CD4-positive, CD25-positive, alpha-beta regulatory T cell (primary cell): ENCODE results near the gene RPS28. TPM values are rescaled to one million over a fixed set of nuclear protein-coding genes. Genes with fewer than 3 reads are reported as not detected.

Experiments
- ATAC-seq, 2 donors: fragments of 150-1000 bp; cut with Tn5 transposase; one replicate each; pipeline ENCODE4 v1.10.0; 2021; ENCODE audit warnings: low read depth in 2 of 2, moderate number of reproducible peaks in 2 of 2, moderate library complexity in 1 of 2
- DNase-seq, 3 donors: peaks; one replicate each; pipeline versions ENCODE4 v3.0.0 to v3.0.0-alpha.2; 2012 to 2022; ENCODE audit warnings: mixed read lengths in 1 of 3
- H3K27ac ChIP-seq: one replicate; pipeline ENCODE4 v1.7.0; 2013; ENCODE audit warnings: mild to moderate bottlenecking, low read length; ENCODE audit not compliant: insufficient read depth, poor library complexity, severe bottlenecking
- H3K27me3 ChIP-seq: one replicate; pipeline ENCODE4 v1.7.0; 2013; ENCODE audit warnings: low read length; ENCODE audit not compliant: control insufficient read depth, insufficient read depth
- H3K36me3 ChIP-seq: one replicate; pipeline ENCODE4 v1.7.0; 2013; ENCODE audit warnings: mild to moderate bottlenecking, low read length, moderate library complexity; ENCODE audit not compliant: control insufficient read depth, insufficient read depth
- H3K4me1 ChIP-seq: 2 replicates; pipeline ENCODE4 v1.7.0; 2013; ENCODE audit warnings: mild to moderate bottlenecking, low read length; ENCODE audit not compliant: insufficient read depth, control insufficient read depth, poor library complexity, severe bottlenecking
- H3K4me3 ChIP-seq: one replicate; pipeline ENCODE4 v1.7.0; 2013; ENCODE audit warnings: low read depth, mild to moderate bottlenecking, low read length, moderate library complexity
- H3K9me3 ChIP-seq, 2 experiments: 1 replicate in 1 of 2; 2 replicates in 1 of 2; pipeline ENCODE4 v1.7.0; 2013; ENCODE audit warnings: low read length in 2 of 2, mild to moderate bottlenecking in 1 of 2, moderate library complexity in 1 of 2; ENCODE audit not compliant: control insufficient read depth in 2 of 2
- H3K27ac Mint-ChIP-seq, 3 donors: one replicate each; pipeline ENCODE4 v1.8.0; 2020 to 2022; ENCODE audit warnings: mild to moderate bottlenecking in 3 of 3, mixed read lengths in 3 of 3, moderate library complexity in 2 of 3
- H3K27me3 Mint-ChIP-seq: one replicate; pipeline ENCODE4 v1.8.0; 2022; ENCODE audit warnings: mild to moderate bottlenecking, mixed read lengths
- H3K36me3 Mint-ChIP-seq: one replicate; pipeline ENCODE4 v1.8.0; 2020; ENCODE audit warnings: mixed read lengths
- H3K4me1 Mint-ChIP-seq, 4 donors: one replicate each; pipeline ENCODE4 v1.8.0; 2020 to 2022; ENCODE audit warnings: mixed read lengths in 4 of 4, mild to moderate bottlenecking in 1 of 4
- H3K4me3 Mint-ChIP-seq, 4 donors: one replicate each; pipeline ENCODE4 v1.8.0; 2020 to 2022; ENCODE audit warnings: mild to moderate bottlenecking in 4 of 4, mixed read lengths in 4 of 4, moderate library complexity in 3 of 4
- H3K9me3 Mint-ChIP-seq, 7 donors: one replicate each; pipeline ENCODE4 v1.8.0; 2020 to 2022; ENCODE audit warnings: mixed read lengths in 7 of 7, mild to moderate bottlenecking in 3 of 7, moderate library complexity in 2 of 7
- polyA plus RNA-seq, 4 donors: library from polyadenylated mRNA; unstranded; fragments of 300-500 nt; fragmentation: Illumina TruSeq; gene quantifications; one replicate each; pipeline ENCODE4 v1.2.3, GENCODE V29; 2021
- total RNA-seq: library from RNA; stranded (reverse); gene quantifications from one replicate; pipeline ENCODE4 v1.2.3, GENCODE V29; 2022

The RPS28 gene
- total and polyA plus RNA-seq, 5 donors from 2014 or later = 1,925 to 3,295 (median 2,410) TPM

DNA sequence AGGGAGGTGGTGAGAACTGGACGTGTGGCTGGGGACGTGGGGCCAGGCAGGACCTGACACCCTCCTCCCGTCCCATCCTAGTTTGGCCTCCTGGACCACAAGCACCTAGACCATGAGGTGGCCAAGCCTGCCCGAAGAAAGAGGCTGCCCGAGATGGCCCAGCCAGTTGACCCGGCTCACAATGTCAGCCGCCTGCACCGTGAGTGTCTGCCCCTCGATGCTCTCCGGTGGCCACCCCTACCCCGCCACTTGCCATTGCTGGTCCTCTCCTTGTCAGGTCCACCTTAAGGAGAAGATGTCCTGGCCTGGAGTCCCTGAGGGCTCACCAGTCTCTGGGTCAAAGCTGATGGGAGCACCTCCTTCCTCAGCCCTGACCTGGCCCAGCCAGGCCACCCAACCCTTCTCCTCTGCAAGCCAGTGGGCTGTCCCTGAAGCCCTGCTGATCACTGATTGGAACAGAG is 44.9 kb downstream of the RPS28 start:
- peaks cover 61% of the 10 kb centered on the region for H3K27me3 Mint-ChIP-seq
- peak overlapping the region in 1 of 4 donors; percentile 32 for H3K4me3 Mint-ChIP-seq
- ATAC-seq = no peak

DNA sequence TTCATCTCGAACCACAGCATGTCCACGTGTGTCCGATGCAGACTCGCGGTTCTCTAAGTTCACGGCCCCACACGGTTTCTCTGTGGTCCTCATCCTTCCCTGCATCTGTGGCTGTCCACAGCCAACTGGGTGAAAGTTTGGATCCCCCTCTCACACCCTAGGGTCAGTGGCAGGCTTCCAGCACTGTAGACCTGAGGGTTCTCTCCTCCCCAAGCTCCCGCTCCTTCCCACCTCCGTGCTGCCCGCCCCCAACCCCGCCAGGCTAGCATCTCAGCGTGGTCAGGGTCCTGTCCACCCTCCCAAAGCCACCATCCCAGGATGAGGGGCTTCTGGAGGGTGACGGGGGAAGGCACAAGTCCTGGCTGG is 45.6 kb downstream of the RPS28 start:
- H3K4me3 ChIP-seq = no peak overlapping the region
- peaks cover 0 to 1% (median 0%) of the 10 kb centered on the region in 7 donors for H3K9me3 Mint-ChIP-seq
- no peaks in the 10 kb centered on the region for H3K9me3 ChIP-seq
- no peak overlapping the region for H3K4me3 Mint-ChIP-seq
- no peaks in the 10 kb centered on the region for H3K36me3 Mint-ChIP-seq
- H3K27ac ChIP-seq = no peak overlapping the region
- peaks cover 0 to 14% (median 9%) of the 10 kb centered on the region in 4 donors for H3K4me1 Mint-ChIP-seq
- no peak overlapping the region for H3K27ac Mint-ChIP-seq
- peaks cover 56% of the 10 kb centered on the region for H3K27me3 Mint-ChIP-seq
- peaks cover 5% of the 10 kb centered on the region for H3K27me3 ChIP-seq
- ATAC-seq (no peak), DNase-seq (no peak)
- no peaks in the 10 kb centered on the region for H3K36me3 ChIP-seq
- H3K4me1 ChIP-seq = peaks cover 13% of the 10 kb centered on the region

More for the DNA sequence above, 44.9 kb downstream of the RPS28 start:
- Histone ChIP-seq H3K4me1 (peaks cover 13% of the 10 kb centered on the region), H3K27ac (no peak overlapping the region), H3K9me3 (no peaks in the 10 kb centered on the region), H3K36me3 (no peaks in the 10 kb centered on the region), H3K4me3 (no peak overlapping the region), H3K27me3 (peaks cover 5% of the 10 kb centered on the region)
- Mint-ChIP-seq H3K9me3 (peaks cover 0 to 1% (median 0%) of the 10 kb centered on the region in 7 donors), H3K27ac (no peak overlapping the region), H3K36me3 (no peaks in the 10 kb centered on the region), H3K4me1 (peaks cover 0 to 14% (median 9%) of the 10 kb centered on the region in 4 donors)
- DNase-seq = no peak

DNA sequence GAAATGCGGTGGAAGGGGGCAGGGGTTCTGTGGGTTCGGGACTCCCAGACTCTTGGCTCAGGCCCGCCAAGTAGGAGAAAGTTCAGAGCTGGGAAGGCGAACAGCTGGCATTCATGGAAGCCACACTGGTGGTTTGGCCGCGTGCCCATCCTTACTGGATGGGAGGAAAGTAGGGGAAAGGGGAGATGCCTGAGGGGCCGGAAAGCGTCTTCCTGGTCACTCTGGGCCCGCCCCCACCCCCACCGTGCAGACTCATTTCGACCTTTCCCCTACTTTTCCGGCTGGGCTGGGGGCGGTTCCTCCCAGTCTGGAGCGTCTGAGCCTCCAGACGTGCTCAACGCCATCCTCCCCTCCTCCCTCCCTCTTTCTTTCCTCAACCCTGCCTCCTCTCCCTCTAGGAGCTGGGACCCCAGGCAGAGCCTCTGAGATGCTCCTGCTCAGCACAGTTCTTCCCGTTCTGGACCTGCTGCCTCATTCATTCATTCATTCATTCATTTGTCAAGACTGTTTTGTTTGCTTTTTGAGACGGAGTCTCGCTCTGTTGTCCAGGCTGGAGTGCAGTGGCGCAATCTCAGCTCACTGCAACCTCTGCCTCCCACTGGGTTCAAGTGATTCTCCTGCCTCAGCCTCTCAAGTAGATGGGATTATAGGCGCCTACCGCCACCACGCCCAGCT is 46.2 kb downstream of the RPS28 start:
- no peak for ATAC-seq
- Mint-ChIP-seq H3K36me3 (no peaks in the 10 kb centered on the region), H3K9me3 (peaks cover 0 to 1% (median 0%) of the 10 kb centered on the region in 7 donors), H3K4me3 (peak overlapping the region in 1 of 4 donors; percentile 21), H3K27ac (no peak overlapping the region), H3K27me3 (peaks cover 50% of the 10 kb centered on the region), H3K4me1 (peaks cover 0 to 14% (median 9%) of the 10 kb centered on the region in 4 donors)
- DNase-seq = no peak
- no peaks in the 10 kb centered on the region for H3K36me3 ChIP-seq
- peaks cover 13% of the 10 kb centered on the region for H3K4me1 ChIP-seq
- H3K27me3 ChIP-seq = peaks cover 2% of the 10 kb centered on the region
- no peak overlapping the region for H3K27ac ChIP-seq
- no peaks in the 10 kb centered on the region for H3K9me3 ChIP-seq
- no peak overlapping the region for H3K4me3 ChIP-seq

DNA sequence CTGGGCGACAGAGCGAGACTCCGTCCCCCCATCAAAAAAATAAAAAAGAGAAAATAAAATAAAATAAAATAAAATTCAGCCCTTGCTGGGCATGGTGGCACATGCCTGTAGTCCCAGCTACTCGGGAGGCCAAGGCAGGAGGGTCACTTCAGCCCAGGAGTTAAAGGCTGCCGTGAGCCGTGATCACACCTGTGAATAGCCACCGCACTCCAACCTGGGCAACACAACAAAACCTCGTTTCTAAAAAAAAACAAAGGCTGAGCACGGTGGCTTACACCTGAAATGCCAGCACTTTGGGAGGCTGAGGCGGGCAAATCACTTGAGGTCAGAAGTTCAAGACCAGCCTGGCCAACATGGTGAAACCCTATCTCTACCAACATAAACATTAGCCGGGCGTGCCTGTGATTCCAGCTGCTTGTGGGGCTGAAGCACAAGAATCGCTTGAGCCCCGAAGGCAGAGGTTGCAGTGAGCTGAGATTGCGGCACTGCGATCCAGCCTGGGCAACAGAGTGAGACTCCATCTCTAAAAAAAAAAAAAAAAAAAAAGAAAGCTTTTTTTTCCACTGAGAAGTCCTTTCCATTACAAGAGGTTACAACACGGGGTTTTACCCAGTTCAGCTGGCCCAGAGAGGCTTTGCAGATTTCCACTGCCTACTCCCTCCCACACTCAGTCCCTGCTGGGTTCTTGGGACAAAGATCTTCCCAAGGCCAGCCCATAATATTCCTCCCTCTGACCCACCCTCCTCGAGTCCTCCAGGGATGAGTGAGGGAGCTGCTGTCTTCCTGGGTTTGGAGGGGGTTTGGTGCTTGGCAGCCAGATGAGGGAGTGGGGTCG is 49.1 kb downstream of the RPS28 start:
- Mint-ChIP-seq H3K9me3 (peaks cover 0 to 1% (median 0%) of the 10 kb centered on the region in 7 donors), H3K4me3 (no peak overlapping the region), H3K27me3 (peaks cover 27% of the 10 kb centered on the region), H3K36me3 (no peaks in the 10 kb centered on the region), H3K27ac (peak overlapping the region in 1 of 3 donors; percentile 77), H3K4me1 (peaks cover 0 to 5% (median 0%) of the 10 kb centered on the region in 4 donors)
- H3K4me3 ChIP-seq = no peak overlapping the region
- DNase-seq = no peak
- H3K36me3 ChIP-seq = no peaks in the 10 kb centered on the region
- peaks cover 2% of the 10 kb centered on the region for H3K27me3 ChIP-seq
- H3K9me3 ChIP-seq = no peaks in the 10 kb centered on the region
- H3K4me1 ChIP-seq = no peaks in the 10 kb centered on the region
- ATAC-seq = no peak
- H3K27ac ChIP-seq = no peak overlapping the region

DNA sequence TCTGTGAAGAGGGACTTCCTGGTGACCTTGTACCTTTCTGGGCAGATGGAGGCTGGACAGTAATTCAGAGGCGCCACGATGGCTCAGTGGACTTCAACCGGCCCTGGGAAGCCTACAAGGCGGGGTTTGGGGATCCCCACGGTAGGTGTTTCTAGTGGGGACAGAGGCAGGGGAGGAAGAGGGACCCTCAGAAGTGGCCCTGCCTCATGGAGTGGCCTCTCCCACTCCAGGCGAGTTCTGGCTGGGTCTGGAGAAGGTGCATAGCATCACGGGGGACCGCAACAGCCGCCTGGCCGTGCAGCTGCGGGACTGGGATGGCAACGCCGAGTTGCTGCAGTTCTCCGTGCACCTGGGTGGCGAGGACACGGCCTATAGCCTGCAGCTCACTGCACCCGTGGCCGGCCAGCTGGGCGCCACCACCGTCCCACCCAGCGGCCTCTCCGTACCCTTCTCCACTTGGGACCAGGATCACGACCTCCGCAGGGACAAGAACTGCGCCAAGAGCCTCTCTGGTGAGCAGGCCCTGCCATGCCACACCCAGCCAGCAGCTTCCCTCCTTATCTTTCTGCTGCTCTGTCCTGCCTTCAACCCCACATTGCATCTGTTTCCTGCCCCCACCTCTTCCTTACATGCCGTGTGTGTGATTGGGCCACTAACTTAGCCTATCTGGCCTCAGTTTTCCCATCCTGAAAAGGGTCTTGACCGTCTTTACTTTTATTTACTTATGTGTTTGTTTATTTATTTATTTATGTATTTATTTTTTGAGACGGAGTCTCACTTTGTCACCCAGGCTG is 49.9 kb downstream of the RPS28 start:
- Mint-ChIP-seq H3K4me1 (peaks cover 0 to 5% (median 0%) of the 10 kb centered on the region in 4 donors), H3K27ac (peak overlapping the region in 1 of 3 donors; percentile 77), H3K9me3 (peaks cover 0 to 1% (median 0%) of the 10 kb centered on the region in 7 donors), H3K27me3 (peaks cover 20% of the 10 kb centered on the region), H3K36me3 (no peaks in the 10 kb centered on the region), H3K4me3 (no peak overlapping the region)
- H3K4me3 ChIP-seq = no peak overlapping the region
- no peak for ATAC-seq
- no peaks in the 10 kb centered on the region for H3K36me3 ChIP-seq
- no peak overlapping the region for H3K27ac ChIP-seq
- DNase-seq = no peak
- peaks cover 2% of the 10 kb centered on the region for H3K27me3 ChIP-seq
- no peaks in the 10 kb centered on the region for H3K4me1 ChIP-seq
- no peaks in the 10 kb centered on the region for H3K9me3 ChIP-seq

Other genes starting within 250 kb of the RPS28 start
- 0.07 TPM for gene FBN3, start 171.9 kb upstream of the RPS28 start, total RNA-seq
- gene FBN3, start 171.9 kb upstream of the RPS28 start, polyA plus RNA-seq = not detected
- 20.2 TPM for gene CERS4, start 112.1 kb upstream of the RPS28 start, total RNA-seq
- 10 to 100 TPM; 10.1 to 14.5 (median 12.2) TPM for gene CERS4, start 112.1 kb upstream of the RPS28 start, polyA plus RNA-seq
- 27.0 TPM for gene CD320, start 13.1 kb upstream of the RPS28 start, total RNA-seq
- 10 to 100 TPM; 42.4 to 63.7 (median 60.0) TPM for gene CD320, start 13.1 kb upstream of the RPS28 start, polyA plus RNA-seq
- gene NDUFA7, start 121 bp upstream of the RPS28 start, total RNA-seq = 27.4 TPM
- gene NDUFA7, start 121 bp upstream of the RPS28 start, polyA plus RNA-seq = 100 to 1,000 TPM; 130 to 181 (median 149) TPM
- gene KANK3, start 21.8 kb downstream of the RPS28 start, total RNA-seq = 4.4 TPM
- gene KANK3, start 21.8 kb downstream of the RPS28 start, polyA plus RNA-seq = 1 to 10 TPM in 2 of 4 donors, under 1 TPM in 2; 0.40 to 2.1 (median 1.0) TPM
- not detected for gene ANGPTL4, start 42.7 kb downstream of the RPS28 start, total RNA-seq
- not detected for gene ANGPTL4, start 42.7 kb downstream of the RPS28 start, polyA plus RNA-seq
- gene RAB11B, start 68.9 kb downstream of the RPS28 start, total RNA-seq = 102 TPM
- 10 to 100 TPM; 50.2 to 62.0 (median 51.6) TPM for gene RAB11B, start 68.9 kb downstream of the RPS28 start, polyA plus RNA-seq
- gene MARCHF2, start 91.8 kb downstream of the RPS28 start, total RNA-seq = 42.2 TPM
- gene MARCHF2, start 91.8 kb downstream of the RPS28 start, polyA plus RNA-seq = 10 to 100 TPM; 34.3 to 58.4 (median 52.9) TPM
- 263 TPM for gene HNRNPM, start 123.5 kb downstream of the RPS28 start, total RNA-seq
- gene HNRNPM, start 123.5 kb downstream of the RPS28 start, polyA plus RNA-seq = 100 to 1,000 TPM; 161 to 221 (median 184) TPM
- 3.7 TPM for gene PRAM1, start 181.1 kb downstream of the RPS28 start, total RNA-seq
- under 1 TPM in 2 of 4 donors, not detected in 2; 0.06 to 0.21 TPM for gene PRAM1, start 181.1 kb downstream of the RPS28 start, polyA plus RNA-seq
- 35.1 TPM for gene ZNF414, start 192.7 kb downstream of the RPS28 start, total RNA-seq
- gene ZNF414, start 192.7 kb downstream of the RPS28 start, polyA plus RNA-seq = 10 to 100 TPM in 3 of 4 donors, 1 to 10 TPM in 1; 9.7 to 15.0 (median 12.6) TPM